Endometrial microvascular endothelial cells (primary cell): Measurements from ENCODE around the gene DTYMK. TPM values are rescaled to one million over a fixed set of nuclear protein-coding genes. Genes with fewer than 3 reads are reported as not detected.
"Not testable (repeated sequence)": the region's sequence is repeated elsewhere in the genome, so short reads cannot be mapped to it uniquely, and the experiment has no call there.

Experiments
- in situ Hi-C: cut with HindIII; loops from 2 replicates; pipeline ENCODE4 v1.10.0; 2017; ENCODE audit warnings: low sequenced_read_pairs, low pct_unique_long_range_greater_than_20kb; ENCODE audit errors: inconsistent ontology term
- total RNA-seq: library from RNA; depleted of rRNA; stranded (reverse); fragments of >200 nt; gene quantifications from one replicate; pipeline ENCODE4 v1.2.3, GENCODE V29; 2015; ENCODE audit errors: inconsistent ontology term

DTYMK gene
- 140 TPM for total RNA-seq

DNA sequence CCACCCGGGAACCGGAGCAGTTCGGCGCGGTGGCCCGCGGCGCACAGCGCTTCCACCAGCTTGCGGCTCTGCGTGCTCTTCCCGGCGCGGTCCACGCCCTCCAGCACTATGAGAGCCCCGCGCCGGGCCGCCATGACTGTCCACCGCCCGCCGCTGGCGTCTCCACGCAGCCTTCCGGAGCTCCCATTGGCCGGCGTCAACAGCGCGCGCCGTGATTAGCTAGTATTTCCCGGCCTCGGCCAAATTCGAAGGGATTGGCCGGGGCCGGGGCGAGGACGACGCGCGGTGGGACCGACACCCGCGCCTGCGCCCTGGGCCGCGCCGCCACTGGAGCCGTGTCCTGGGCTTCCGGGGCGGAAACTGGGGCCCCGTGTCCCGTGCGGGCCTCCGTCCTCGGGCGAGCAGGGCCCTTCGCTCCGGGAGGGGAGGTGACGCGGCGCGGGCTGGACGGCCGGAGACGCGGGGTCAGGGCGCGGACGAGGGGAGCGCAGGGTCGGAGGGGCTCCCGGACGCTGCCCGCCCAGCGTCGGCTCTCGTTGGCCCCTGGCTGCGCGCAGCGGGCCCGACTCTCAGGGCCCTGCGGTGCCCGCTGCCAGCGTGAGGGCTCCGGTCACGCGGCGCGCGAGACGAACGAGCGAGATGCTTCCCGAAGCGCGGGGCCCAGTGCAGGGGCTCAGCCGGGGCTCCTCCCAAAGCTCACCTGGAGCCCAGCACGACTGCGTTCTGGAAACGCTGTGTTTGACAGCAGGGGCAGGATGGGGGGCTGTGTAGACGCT lies at the start of gene DTYMK:
Gene DTYMK (minus strand): TSS at position 166 of the 776 bp plus-strand sequence. CDS start 32 bp downstream, at position 134.
- in situ Hi-C loops, result no loop called here

- in situ Hi-C loops, result no loop called here
Observed at GRCh38 chr2:241736111-241736510, 49.5 kb upstream of the DTYMK start.

- in situ Hi-C loops, result no loop called here
Observed at GRCh38 chr2:241734467-241735208, 48.0 kb upstream of the DTYMK start, which contains the start of gene D2HGDH. Gene D2HGDH, plus strand, starts transcription at chr2:241734630. Its CDS starts 595 bp downstream, at chr2:241735225.

DNA sequence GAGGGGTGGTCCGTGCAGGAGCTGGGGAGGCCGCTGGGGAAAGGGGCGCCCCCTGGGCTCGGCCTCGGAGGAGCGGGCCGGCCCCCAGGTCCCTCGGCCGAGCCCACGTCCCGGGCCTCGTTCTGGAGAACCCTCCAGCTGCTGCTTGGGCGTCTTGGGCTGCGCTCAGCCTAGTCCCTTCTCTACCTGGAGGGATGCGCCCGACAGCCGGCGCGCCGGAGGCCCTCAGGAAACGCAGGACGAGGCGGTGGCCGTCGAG lies 47.5 kb upstream of the DTYMK start:
- in situ Hi-C loops, result no loop called here

DNA sequence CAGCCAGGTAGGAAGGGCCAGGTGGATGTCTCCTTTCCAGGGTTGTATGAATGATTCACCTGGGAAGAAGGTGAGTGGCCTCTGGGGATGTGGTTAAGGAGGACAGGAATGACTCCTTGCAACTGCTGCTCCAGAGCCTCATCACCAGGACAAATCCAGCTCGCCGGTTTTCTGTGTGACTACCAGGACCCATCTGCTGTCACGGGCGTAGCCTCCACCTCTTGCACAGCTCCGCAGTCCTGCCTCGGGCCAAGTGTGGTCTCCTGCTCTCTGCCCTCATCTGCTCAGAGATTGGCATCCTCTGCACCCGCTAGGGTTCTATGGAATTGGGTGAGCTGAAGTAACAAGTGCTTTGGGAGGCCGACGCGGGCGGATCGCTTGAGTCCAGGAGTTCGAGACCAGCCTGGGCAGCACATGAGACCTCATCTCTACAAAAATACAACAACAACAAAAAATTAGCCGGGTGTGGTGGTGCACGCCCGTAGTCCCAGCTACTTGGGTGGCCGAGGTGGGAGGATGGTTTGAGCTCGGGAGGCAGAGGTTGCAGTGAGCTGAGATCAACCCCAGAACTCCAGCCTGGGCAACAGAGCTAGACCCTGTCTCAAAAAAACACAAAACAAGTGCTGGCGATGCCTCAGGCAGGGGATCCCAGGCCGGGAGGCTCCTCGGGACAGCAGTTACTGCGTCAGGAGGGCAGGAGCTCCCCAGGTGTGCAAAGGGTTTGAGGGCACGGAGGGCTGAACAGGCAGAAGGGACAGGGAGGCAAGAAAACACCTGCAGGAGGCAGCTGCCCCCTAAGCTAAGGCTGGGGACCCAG lies 47.0 kb upstream of the DTYMK start:
- in situ Hi-C loops, result no loop called here

- in situ Hi-C loops, result not testable (repeated sequence)
Observed at GRCh38 chr2:241732513-241733186, 46.0 kb upstream of the DTYMK start.

DNA sequence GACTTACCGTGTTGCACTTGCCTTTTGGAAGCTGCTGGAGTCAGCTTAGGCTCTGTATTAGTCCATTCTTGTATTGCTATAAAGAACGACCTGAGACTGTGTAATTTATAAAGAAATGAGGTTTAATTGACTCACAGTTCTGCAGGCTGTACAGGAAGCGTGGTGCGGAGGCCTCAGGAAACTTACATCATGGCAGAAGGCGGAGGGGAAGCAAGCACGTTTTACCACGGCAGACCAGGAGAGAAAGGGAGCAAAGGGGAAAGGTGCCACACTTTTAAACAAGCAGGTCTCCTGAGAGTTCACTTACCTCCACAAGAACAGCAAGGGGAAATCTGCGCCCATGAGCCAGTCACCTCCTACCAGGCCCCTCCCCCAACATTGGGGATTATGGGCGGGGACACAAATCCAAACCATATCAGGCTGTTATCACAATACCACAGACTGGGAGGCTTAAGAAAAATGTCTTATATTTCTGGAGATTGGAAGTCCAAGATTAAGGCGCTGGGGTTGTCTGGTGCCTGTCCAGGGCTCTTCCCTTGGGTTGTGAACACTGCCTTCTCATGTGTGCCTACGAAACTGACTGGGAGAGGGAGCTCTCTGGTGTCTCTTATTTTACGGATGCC lies 44.2 kb upstream of the DTYMK start:
- in situ Hi-C loops, result no loop called here

GRCh38 chr2:241729868-241730267 lies 43.3 kb upstream of the DTYMK start:
- in situ Hi-C loops, result no loop called here

DNA sequence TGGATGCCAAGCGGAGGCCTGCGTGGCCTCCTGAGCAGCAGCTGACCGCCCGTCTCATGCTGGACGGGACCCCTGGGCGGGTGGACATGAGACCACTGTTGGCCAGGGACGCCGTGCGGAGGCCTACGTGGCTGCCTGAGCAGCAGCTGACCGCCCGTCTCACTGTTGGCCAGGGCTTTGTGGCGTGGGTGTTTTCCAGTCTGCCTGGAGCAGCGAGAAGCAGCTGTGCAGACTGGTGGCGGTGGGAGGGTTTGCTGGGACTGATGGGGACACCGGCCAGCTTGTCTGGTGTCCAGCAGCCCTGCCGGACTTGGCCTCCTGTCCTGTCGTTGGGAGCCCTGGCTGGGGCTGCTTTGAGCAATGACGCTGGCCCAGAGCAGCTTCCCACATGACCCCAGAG lies 42.0 kb upstream of the DTYMK start:
- in situ Hi-C loops, result no loop called here

- in situ Hi-C loops, result no loop called here
Observed at GRCh38 chr2:241728000-241728399, 41.4 kb upstream of the DTYMK start.

GRCh38 chr2:241726459-241726858 lies 39.8 kb upstream of the DTYMK start:
- in situ Hi-C loops, result no loop called here

DNA sequence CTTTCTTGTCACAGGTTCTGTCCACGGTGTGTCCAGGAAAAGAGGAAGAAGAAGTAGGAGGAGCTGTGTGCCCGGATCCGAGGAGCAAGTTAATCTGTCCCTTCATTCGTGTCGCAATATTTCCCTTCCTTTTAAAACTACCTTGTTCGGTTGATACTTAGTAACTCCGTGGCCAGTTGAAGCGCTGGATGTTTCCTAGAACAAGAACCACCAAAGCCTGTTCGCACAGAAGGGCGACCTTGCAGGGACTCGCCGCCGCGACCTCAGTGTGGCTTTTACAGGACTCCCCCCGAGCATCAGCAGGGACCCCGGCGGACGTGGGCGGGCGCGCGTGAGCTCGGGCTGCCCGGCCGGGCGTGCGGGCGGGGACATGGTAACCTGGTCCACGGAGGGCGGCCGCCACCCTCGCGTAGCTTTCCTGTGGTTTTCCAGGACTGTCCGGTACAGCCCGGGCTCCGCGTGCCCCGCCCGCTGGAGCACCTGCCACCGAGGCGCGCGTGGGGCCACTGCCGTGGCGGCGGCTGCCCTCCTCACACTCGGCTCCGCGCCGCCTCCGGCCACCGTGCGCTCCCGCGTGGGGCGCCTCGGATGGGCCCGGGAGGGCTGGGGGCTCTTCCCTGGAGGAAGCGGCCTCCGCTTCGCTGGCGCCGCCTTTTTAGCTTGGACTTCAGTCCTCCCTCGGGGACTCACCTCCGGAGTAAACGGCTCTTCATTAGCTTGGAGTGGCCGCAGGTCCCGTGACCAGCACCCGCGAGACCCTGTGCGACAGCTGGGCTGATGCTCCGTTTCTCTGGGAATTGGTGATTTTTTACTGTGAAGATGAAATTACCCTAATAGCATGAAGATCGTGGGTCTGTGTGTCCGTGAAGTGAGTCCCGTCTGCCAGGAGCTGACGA lies 38.6 kb upstream of the DTYMK start:
- in situ Hi-C loops, result no loop called here

GRCh38 chr2:241724259-241724974 lies 37.8 kb upstream of the DTYMK start:
- in situ Hi-C loops, result no loop called here

GRCh38 chr2:241722896-241723454 lies 36.4 kb upstream of the DTYMK start:
- in situ Hi-C loops, result no loop called here

DNA sequence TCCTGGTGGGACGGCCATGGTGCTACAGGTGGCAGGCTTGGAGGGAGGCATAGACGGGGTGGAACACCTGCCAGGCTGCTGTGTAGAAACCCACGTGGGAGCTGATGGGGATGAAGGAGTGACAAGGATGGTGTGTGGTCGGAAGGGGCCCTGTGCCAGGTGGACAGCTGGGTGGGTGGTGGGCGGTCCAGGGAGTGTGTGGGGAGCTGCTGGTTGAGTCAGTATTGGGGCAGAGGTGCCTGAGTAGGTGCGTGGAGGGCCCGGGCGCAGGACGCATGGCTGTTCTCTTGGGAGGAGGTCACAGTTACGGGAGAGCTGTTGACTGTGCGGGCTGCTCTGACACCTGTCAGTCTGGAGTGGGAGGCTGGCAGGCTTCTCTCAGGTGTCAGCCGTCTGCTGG lies 35.2 kb upstream of the DTYMK start:
- in situ Hi-C loops, result no loop called here

GRCh38 chr2:241720560-241720959 lies 33.9 kb upstream of the DTYMK start:
- in situ Hi-C loops, result no loop called here

GRCh38 chr2:241720099-241720498 lies 33.5 kb upstream of the DTYMK start:
- in situ Hi-C loops, result no loop called here
